Measurements from ENCODE around the gene CACNA2D1. TPM values are rescaled to one million over a fixed set of nuclear protein-coding genes. Genes with fewer than 3 reads are reported as not detected.

The CACNA2D1 gene
- total RNA-seq, 1 experiment from 2014 or later = 9.8 TPM

GRCh38 chr7:82154728-82155127, 288.8 kb downstream of the CACNA2D1 start:
- ChIA-PET CTCF (no interaction called here), POLR2A (no interaction called here)
- Histone ChIP-seq H3K4me1 (ENCODE audit: control insufficient read depth, insufficient read depth, low read length) (peaks cover 3% of the 10 kb centered on the region; the same call in 1 of the 2 replicates), H3K36me3 (ENCODE audit: control insufficient read depth, insufficient read depth, low read length) (no peaks in the 10 kb centered on the region), H3K4me3 (ENCODE audit: low read depth in 2 of 2, low read length in 2 of 2) (no peak overlapping the region), H3K27ac (ENCODE audit: low read length) (no peak overlapping the region), H3K9me3 (ENCODE audit: control insufficient read depth, insufficient read depth, low read depth, low read length) (no peaks in the 10 kb centered on the region), H3K27me3 (ENCODE audit: control insufficient read depth, insufficient read depth, low read length) (no peaks in the 10 kb centered on the region)
- in situ Hi-C loops (cut with HindIII; ENCODE audit: low pct_unique_long_range_greater_than_20kb, low sequenced_read_pairs) (no loop called here), intact Hi-C loops (cut with micrococcal nuclease; ENCODE audit: unreplicated experiment) (no loop called here)
- TF ChIP-seq SIN3A (IDR thresholded peaks at IDR 0.05; ENCODE audit: borderline replicate concordance, insufficient read depth, low read depth, low read length) (no peak), POLR2AphosphoS5 (IDR thresholded peaks at IDR 0.05; ENCODE audit: low read depth, low read length) (no peak), REST (IDR thresholded peaks at IDR 0.05; ENCODE audit: insufficient read depth in 1 of 2, low read depth in 2 of 2, low read length in 1 of 2) (no peak), CTCF (IDR thresholded peaks at IDR 0.05) (no peak), TCF7L2 (IDR thresholded peaks at IDR 0.05; ENCODE audit: low read depth, low read length) (no peak)
- BruUV-seq (replicated peaks) = no TSS peak
- DNase-seq (ENCODE audit: low read depth, low spot score) = no peak
- no peak for ATAC-seq

GRCh38 chr7:82153776-82154175, 289.8 kb downstream of the CACNA2D1 start:
- intact Hi-C loops (cut with micrococcal nuclease; ENCODE audit: unreplicated experiment) (no loop called here), in situ Hi-C loops (cut with HindIII; ENCODE audit: low pct_unique_long_range_greater_than_20kb, low sequenced_read_pairs) (no loop called here)
- Histone ChIP-seq H3K36me3 (ENCODE audit: control insufficient read depth, insufficient read depth, low read length) (no peaks in the 10 kb centered on the region), H3K4me1 (ENCODE audit: control insufficient read depth, insufficient read depth, low read length) (peaks cover 3% of the 10 kb centered on the region; the same call in 1 of the 2 replicates), H3K27ac (ENCODE audit: low read length) (no peak overlapping the region), H3K4me3 (ENCODE audit: low read depth in 2 of 2, low read length in 2 of 2) (no peak overlapping the region), H3K9me3 (ENCODE audit: control insufficient read depth, insufficient read depth, low read depth, low read length) (no peaks in the 10 kb centered on the region), H3K27me3 (ENCODE audit: control insufficient read depth, insufficient read depth, low read length) (no peaks in the 10 kb centered on the region)
- ChIA-PET CTCF (no interaction called here), POLR2A (no interaction called here)
- TF ChIP-seq CTCF (IDR thresholded peaks at IDR 0.05) (no peak), TCF7L2 (IDR thresholded peaks at IDR 0.05; ENCODE audit: low read depth, low read length) (no peak), REST (IDR thresholded peaks at IDR 0.05; ENCODE audit: insufficient read depth in 1 of 2, low read depth in 2 of 2, low read length in 1 of 2) (no peak), SIN3A (IDR thresholded peaks at IDR 0.05; ENCODE audit: borderline replicate concordance, insufficient read depth, low read depth, low read length) (no peak), POLR2AphosphoS5 (IDR thresholded peaks at IDR 0.05; ENCODE audit: low read depth, low read length) (no peak)
- DNase-seq (ENCODE audit: low read depth, low spot score) (no peak), ATAC-seq (no peak)
- no TSS peak for BruUV-seq (replicated peaks)
